Hepatocyte (in vitro differentiated cells): Measurements from ENCODE around the gene ARL10.

Experiments
- EZH2 ChIP-seq: fragments of 200-600 bp; sonication (generic); IDR thresholded peaks from 2 replicates; pipeline ENCODE4 v1.6.1; 2016; ENCODE audit warnings: antibody characterized with exemption, mild to moderate bottlenecking, borderline replicate concordance
- EZH2phosphoT487 ChIP-seq: fragments of 200-600 bp; sonication (generic); IDR thresholded peaks from one replicate; pipeline ENCODE4 v1.6.1; 2018; ENCODE audit warnings: antibody characterized with exemption, mild to moderate bottlenecking, low read depth, moderate library complexity; ENCODE audit not compliant: unreplicated experiment, severe bottlenecking
- TF ChIP-seq, protein P1 (sequence below): fragments of 200-600 bp; sonication (generic); IDR thresholded peaks from 2 replicates; pipeline ENCODE4 v1.5.1; 2016; ENCODE audit warnings: antibody characterized with exemption, mild to moderate bottlenecking; ENCODE audit not compliant: poor library complexity

GRCh38 chr5:176414704-176415103, 49.4 kb downstream of the ARL10 start:
- TF ChIP-seq EZH2 (no peak), EZH2phosphoT487 (no peak)
- TF ChIP-seq, protein P1, sequence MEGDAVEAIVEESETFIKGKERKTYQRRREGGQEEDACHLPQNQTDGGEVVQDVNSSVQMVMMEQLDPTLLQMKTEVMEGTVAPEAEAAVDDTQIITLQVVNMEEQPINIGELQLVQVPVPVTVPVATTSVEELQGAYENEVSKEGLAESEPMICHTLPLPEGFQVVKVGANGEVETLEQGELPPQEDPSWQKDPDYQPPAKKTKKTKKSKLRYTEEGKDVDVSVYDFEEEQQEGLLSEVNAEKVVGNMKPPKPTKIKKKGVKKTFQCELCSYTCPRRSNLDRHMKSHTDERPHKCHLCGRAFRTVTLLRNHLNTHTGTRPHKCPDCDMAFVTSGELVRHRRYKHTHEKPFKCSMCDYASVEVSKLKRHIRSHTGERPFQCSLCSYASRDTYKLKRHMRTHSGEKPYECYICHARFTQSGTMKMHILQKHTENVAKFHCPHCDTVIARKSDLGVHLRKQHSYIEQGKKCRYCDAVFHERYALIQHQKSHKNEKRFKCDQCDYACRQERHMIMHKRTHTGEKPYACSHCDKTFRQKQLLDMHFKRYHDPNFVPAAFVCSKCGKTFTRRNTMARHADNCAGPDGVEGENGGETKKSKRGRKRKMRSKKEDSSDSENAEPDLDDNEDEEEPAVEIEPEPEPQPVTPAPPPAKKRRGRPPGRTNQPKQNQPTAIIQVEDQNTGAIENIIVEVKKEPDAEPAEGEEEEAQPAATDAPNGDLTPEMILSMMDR = no peak
